GM12891 (cell line): ENCODE data around the gene CKAP5.

Experiments
- POLR2A ChIP-seq: IDR thresholded peaks from 2 replicates; pipeline ENCODE4 v1.6.1; 2011; ENCODE audit warnings: low read depth, low read length, control low read depth
- POLR2AphosphoS5 ChIP-seq: IDR thresholded peaks from 2 replicates; pipeline ENCODE4 v1.6.1; 2011; ENCODE audit warnings: low read depth, low read length, control low read depth
- SPI1 ChIP-seq: IDR thresholded peaks from 2 replicates; pipeline ENCODE4 v1.6.1; 2011; ENCODE audit warnings: low read depth, low read length, control low read depth

GRCh38 chr11:46737699-46738098, 108.4 kb downstream of the CKAP5 start:
- TF ChIP-seq POLR2A (no peak), POLR2AphosphoS5 (no peak), SPI1 (no peak)
